ENCODE data around the gene NUAK1. TPM values are rescaled to one million over a fixed set of nuclear protein-coding genes. Genes with fewer than 3 reads are reported as not detected.

Gene NUAK1
- total and polyA plus RNA-seq, 2 donors (not counting 1 experiment from before 2014, with no cell fraction given) = 5.1 to 20.7 TPM

GRCh38 chr12:106030210-106031071 lies 108.3 kb downstream of the NUAK1 start:
- no peak overlapping the region for H3K9ac ChIP-seq (ENCODE audit: insufficient read depth, low read length)
- no peaks in the 10 kb centered on the region for H4K20me1 ChIP-seq (ENCODE audit: control insufficient read depth, extremely low read depth, insufficient read depth, low read length)
- peak overlapping the region; percentile 49 for H3K27ac ChIP-seq (ENCODE audit: insufficient read depth, low read length)
- TF ChIP-seq EZH2 (IDR thresholded peaks at IDR 0.05; ENCODE audit: low read length, missing control alignments) (no peak), CTCF (conservative IDR thresholded peaks at IDR 0.05 in 1 of 2, IDR thresholded peaks at IDR 0.05 in 1 of 2; ENCODE audit: low read depth in 1 of 2, low read length in 2 of 2) (no peak)
- no peaks in the 10 kb centered on the region for H3K36me3 ChIP-seq (ENCODE audit: control insufficient read depth, insufficient read depth, low read length)
- H3K9me3 ChIP-seq (ENCODE audit: control insufficient read depth, insufficient read depth, low read depth, low read length) = no peaks in the 10 kb centered on the region
- no peaks in the 10 kb centered on the region for H3K27me3 ChIP-seq (ENCODE audit: control insufficient read depth, insufficient read depth, low read length)
- DNase-seq (ENCODE audit: low read depth in 2 of 2) = peak; percentile 65 to 100
- peak overlapping the region; percentile 20 for H2AFZ ChIP-seq (ENCODE audit: low read length)
- H3K4me1 ChIP-seq (ENCODE audit: control insufficient read depth, extremely low read depth, insufficient read depth, low read length) = peaks cover 5% of the 10 kb centered on the region
- H3K79me2 ChIP-seq (ENCODE audit: control insufficient read depth, insufficient read depth, low read length) = no peaks in the 10 kb centered on the region
- no peak overlapping the region for H3K4me3 ChIP-seq (replicated peaks in 1 of 4; ENCODE audit: control extremely low read depth in 1 of 4, insufficient read depth in 1 of 4, low read depth in 3 of 4, low read length in 4 of 4)
- H3K4me2 ChIP-seq (ENCODE audit: extremely low read depth, insufficient read depth, low read length) = peak overlapping the region; percentile 79

GRCh38 chr12:106029532-106029931 lies 109.2 kb downstream of the NUAK1 start:
- DNase-seq (ENCODE audit: low read depth in 2 of 2) = no peak
- Histone ChIP-seq H3K4me2 (ENCODE audit: extremely low read depth, insufficient read depth, low read length) (no peak overlapping the region), H2AFZ (ENCODE audit: low read length) (no peak overlapping the region), H3K4me1 (ENCODE audit: control insufficient read depth, extremely low read depth, insufficient read depth, low read length) (peaks cover 5% of the 10 kb centered on the region), H4K20me1 (ENCODE audit: control insufficient read depth, extremely low read depth, insufficient read depth, low read length) (no peaks in the 10 kb centered on the region), H3K9ac (ENCODE audit: insufficient read depth, low read length) (no peak overlapping the region), H3K4me3 (replicated peaks in 1 of 4; ENCODE audit: control extremely low read depth in 1 of 4, insufficient read depth in 1 of 4, low read depth in 3 of 4, low read length in 4 of 4) (no peak overlapping the region), H3K79me2 (ENCODE audit: control insufficient read depth, insufficient read depth, low read length) (no peaks in the 10 kb centered on the region), H3K27me3 (ENCODE audit: control insufficient read depth, insufficient read depth, low read length) (no peaks in the 10 kb centered on the region), H3K36me3 (ENCODE audit: control insufficient read depth, insufficient read depth, low read length) (no peaks in the 10 kb centered on the region), H3K27ac (ENCODE audit: insufficient read depth, low read length) (no peak overlapping the region), H3K9me3 (ENCODE audit: control insufficient read depth, insufficient read depth, low read depth, low read length) (no peaks in the 10 kb centered on the region)
- TF ChIP-seq CTCF (conservative IDR thresholded peaks at IDR 0.05 in 1 of 2, IDR thresholded peaks at IDR 0.05 in 1 of 2; ENCODE audit: low read depth in 1 of 2, low read length in 2 of 2) = no peak
- TF ChIP-seq EZH2 (IDR thresholded peaks at IDR 0.05; ENCODE audit: low read length, missing control alignments) = no peak

- H3K79me2 ChIP-seq (ENCODE audit: control insufficient read depth, insufficient read depth, low read length) = no peaks in the 10 kb centered on the region
- no peak for TF ChIP-seq EZH2 (IDR thresholded peaks at IDR 0.05; ENCODE audit: low read length, missing control alignments)
- TF ChIP-seq CTCF (conservative IDR thresholded peaks at IDR 0.05 in 1 of 2, IDR thresholded peaks at IDR 0.05 in 1 of 2; ENCODE audit: low read depth in 1 of 2, low read length in 2 of 2) = no peak
- no peak overlapping the region for H3K4me3 ChIP-seq (replicated peaks in 1 of 4; ENCODE audit: control extremely low read depth in 1 of 4, insufficient read depth in 1 of 4, low read depth in 3 of 4, low read length in 4 of 4)
- H3K27ac ChIP-seq (ENCODE audit: insufficient read depth, low read length) = no peak overlapping the region
- no peaks in the 10 kb centered on the region for H3K36me3 ChIP-seq (ENCODE audit: control insufficient read depth, insufficient read depth, low read length)
- DNase-seq (ENCODE audit: low read depth in 2 of 2) = no peak
- H2AFZ ChIP-seq (ENCODE audit: low read length) = no peak overlapping the region
- H3K4me1 ChIP-seq (ENCODE audit: control insufficient read depth, extremely low read depth, insufficient read depth, low read length) = peaks cover 5% of the 10 kb centered on the region
- H3K27me3 ChIP-seq (ENCODE audit: control insufficient read depth, insufficient read depth, low read length) = no peaks in the 10 kb centered on the region
- H4K20me1 ChIP-seq (ENCODE audit: control insufficient read depth, extremely low read depth, insufficient read depth, low read length) = no peaks in the 10 kb centered on the region
- no peak overlapping the region for H3K9ac ChIP-seq (ENCODE audit: insufficient read depth, low read length)
- H3K4me2 ChIP-seq (ENCODE audit: extremely low read depth, insufficient read depth, low read length) = no peak overlapping the region
- no peaks in the 10 kb centered on the region for H3K9me3 ChIP-seq (ENCODE audit: control insufficient read depth, insufficient read depth, low read depth, low read length)
Measured at GRCh38 chr12:106027911-106028310, 110.8 kb downstream of the NUAK1 start.
